Mucosa of gallbladder (tissue), 1 donor: Measurements from ENCODE around the gene ADGRG4. TPM values are rescaled to one million over a fixed set of nuclear protein-coding genes. Genes with fewer than 3 reads are reported as not detected.
"Not testable (repeated sequence)": the region's sequence is repeated elsewhere in the genome, so short reads cannot be mapped to it uniquely, and the experiment has no call there.

Experiments
- DNase-seq: peaks from one replicate; pipeline ENCODE4 v3.0.0-alpha.2; 2020; ENCODE audit warnings: low spot score
- total RNA-seq: library from RNA; stranded (reverse); gene quantifications from one replicate; pipeline ENCODE4 v1.2.1, GENCODE V29; 2021
- donor health status: DM: no; HTN: no; CAD: no.

Gene ADGRG4, protein sequence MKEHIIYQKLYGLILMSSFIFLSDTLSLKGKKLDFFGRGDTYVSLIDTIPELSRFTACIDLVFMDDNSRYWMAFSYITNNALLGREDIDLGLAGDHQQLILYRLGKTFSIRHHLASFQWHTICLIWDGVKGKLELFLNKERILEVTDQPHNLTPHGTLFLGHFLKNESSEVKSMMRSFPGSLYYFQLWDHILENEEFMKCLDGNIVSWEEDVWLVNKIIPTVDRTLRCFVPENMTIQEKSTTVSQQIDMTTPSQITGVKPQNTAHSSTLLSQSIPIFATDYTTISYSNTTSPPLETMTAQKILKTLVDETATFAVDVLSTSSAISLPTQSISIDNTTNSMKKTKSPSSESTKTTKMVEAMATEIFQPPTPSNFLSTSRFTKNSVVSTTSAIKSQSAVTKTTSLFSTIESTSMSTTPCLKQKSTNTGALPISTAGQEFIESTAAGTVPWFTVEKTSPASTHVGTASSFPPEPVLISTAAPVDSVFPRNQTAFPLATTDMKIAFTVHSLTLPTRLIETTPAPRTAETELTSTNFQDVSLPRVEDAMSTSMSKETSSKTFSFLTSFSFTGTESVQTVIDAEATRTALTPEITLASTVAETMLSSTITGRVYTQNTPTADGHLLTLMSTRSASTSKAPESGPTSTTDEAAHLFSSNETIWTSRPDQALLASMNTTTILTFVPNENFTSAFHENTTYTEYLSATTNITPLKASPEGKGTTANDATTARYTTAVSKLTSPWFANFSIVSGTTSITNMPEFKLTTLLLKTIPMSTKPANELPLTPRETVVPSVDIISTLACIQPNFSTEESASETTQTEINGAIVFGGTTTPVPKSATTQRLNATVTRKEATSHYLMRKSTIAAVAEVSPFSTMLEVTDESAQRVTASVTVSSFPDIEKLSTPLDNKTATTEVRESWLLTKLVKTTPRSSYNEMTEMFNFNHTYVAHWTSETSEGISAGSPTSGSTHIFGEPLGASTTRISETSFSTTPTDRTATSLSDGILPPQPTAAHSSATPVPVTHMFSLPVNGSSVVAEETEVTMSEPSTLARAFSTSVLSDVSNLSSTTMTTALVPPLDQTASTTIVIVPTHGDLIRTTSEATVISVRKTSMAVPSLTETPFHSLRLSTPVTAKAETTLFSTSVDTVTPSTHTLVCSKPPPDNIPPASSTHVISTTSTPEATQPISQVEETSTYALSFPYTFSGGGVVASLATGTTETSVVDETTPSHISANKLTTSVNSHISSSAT (N-terminal part only)
- total RNA-seq = not detected

DNA sequence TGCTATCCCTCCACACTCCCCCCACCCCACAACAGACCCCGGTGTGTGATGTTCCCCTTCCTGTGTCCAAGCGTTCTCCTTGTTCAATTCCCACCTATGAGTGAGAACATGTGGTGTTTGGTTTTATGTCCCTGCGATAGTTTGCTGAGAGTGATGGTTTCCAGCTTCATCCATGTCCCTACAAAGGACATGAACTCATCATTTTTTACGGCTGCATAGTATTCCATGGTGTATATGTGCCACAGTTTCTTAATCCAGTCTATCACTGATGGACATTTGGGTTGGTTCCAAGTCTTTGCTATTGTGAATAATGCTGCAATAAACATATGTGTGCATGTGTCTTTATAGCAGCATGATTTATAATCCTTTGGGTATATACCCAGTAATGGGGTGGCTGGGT is at the start of gene ADGRG4:
ADGRG4 (plus strand) TSS at position 243 of the 400 bp plus-strand sequence. CDS start 7,815 bp downstream, outside the sequence.
- DNase-seq = not testable (repeated sequence)

DNA sequence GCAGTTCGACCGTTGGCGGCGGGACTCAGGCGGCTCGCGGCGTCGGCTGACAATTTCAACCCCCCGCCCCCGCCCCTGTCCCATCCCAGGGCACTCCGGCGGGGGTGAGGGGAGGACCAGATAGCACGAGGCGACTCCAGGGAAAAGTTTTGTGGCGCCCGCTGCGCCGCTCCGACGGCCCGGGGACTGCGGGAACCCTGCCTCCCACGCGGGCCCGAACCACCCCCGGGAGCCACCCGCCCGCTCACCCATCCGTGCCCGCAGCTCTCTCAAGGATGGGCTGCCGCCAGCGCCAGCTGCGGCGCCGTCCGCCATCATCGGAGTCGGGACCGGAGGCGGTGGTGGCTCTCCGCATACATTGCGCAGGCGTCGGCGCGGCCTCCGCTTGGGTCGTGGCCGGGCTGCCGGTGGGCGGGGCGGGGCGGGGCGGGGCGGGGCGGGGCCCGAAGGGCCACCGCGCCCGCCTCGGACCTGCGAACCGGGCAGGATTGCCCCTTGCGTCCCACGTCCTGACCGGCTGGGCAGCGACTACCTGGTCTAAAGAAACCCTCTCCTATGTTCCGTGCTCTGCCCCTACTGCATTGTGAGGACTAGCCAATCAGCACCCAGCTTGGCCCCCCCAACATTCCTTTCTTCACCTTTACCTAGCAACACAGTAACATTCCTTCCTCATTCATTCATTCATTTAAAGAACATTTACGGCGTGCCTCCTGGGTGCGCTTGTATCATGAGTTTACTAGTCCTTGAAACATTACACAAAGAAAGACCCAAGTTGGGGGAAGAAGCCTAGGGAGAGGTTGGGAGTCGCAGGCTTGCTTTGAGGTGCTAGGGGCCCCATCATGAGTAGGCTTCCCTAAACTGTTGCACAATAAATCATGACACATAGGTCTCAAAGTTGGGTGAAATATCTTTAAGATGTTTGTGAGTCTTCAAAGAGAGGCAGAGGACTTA is 49.4 kb upstream of the ADGRG4 start, which contains the start of gene MAP7D3:
MAP7D3 (minus strand) TSS at position 360 of the 951 bp plus-strand sequence; CDS start at position 318, 42 bp downstream.
- DNase-seq = peak; percentile 34

DNA sequence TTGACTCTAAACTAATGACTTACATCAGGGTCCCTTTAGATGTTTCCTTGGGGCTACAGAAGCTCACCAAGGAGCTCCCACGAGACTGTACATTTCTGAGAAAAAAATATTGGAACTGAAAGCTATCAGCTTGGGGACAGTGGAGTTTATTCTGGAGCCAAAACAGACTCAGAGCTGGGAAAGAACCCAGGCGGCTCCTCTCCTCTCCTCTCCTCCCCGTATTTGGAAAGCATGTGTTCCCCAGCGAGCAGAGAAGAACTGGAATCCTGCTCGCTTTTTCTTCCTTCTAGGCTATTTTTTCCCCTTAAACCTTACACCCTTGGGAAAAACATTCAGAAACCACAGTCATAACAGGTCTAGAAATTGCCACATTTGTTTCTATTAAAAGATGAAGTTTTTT is 45.2 kb upstream of the ADGRG4 start:
- no peak for DNase-seq

DNA sequence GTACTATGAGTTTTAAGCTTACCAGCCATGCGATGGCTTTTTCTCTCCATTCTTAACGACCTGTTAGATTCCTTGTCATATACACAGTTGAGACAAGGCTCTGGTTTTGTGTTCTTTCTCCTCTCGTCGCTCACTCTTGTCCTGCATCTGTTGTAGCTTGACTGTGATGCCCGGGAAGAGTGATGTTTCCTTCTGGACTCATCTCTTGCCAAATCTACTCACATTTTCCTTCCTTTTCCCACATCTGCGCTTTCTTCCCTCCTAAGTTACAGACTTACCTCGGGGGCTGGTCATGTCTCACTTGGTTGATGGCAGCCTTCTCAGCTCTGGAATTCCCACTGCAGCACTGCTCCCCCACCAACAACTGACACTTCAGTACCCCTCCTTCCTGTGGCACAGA is 44.7 kb upstream of the ADGRG4 start:
- no peak for DNase-seq

DNA sequence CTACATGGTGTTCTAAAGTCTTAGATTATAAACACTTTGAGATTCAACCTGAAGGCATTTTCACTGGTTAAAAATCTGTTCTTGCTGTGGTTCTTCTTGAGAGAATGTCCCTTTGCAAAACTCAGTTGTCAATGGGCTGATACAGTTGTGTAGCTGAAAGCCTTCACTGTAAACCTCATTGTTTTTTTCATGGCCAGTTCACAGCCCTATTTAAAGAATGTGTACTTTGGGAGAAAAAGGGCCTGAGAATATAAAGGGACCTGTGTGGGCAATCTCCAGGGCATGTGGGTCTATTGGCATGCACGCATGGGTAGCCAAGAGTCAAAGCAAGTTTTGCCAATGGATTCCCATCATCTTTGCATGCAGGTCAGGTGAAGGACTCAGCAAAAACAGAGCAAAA is 41.8 kb upstream of the ADGRG4 start:
- no peak for DNase-seq

DNA sequence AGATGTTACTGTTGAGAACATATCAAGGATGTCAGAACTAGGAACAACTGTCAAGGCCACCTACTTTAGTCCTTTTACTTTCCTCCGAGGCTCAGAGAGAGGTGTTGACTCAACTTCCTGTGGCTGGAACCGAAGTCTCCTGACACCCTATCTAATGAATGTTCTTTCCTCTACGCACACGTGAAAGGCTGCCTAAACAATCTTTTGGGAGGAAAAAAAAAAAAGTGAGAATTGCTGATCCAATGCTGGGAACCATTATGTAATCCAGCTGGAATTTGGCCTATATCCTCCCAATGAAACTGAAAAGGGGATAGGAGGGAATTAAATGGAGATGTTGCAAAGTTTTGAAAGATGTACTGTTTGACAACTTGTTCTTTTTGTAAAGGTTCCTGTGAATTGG is 41.2 kb upstream of the ADGRG4 start:
- no peak for DNase-seq

DNA sequence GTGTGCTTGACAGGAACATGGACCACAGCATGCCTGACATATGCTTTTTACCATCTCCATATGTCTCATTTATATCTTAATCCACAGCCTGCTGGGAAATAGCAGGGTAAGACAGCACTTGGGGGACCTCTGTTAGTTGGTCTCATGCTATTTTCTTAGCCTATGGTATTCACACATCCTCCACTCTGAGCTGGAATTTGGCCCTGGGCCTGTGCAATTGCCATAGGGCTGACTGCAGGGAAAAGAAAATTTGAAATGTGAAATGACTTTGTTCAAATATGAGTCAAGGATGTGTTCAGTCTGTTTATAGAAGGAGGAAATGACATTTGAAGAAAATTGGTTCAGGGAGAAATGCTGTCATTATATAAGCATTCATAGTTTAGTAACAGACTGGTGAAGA is 40.0 kb upstream of the ADGRG4 start:
- DNase-seq = no peak

DNA sequence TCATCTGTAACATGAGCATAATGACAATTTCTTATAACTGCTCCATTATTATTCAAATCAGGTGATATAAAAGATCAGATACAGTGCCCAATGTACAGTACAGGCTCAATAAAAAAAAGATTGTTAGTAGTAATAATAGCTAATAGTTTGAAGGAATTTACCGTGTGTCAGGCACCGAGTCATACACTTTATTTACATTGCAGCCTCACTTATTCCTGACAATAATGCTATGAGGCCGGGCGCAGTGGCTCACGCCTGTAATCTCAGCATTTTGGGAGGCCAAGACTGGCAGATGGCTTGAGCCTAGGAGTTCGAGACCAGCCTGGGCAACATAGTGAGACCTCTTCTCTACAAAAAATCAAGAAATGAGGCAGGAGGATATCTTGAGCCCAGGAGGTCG is 39.4 kb upstream of the ADGRG4 start:
- no peak for DNase-seq

DNA sequence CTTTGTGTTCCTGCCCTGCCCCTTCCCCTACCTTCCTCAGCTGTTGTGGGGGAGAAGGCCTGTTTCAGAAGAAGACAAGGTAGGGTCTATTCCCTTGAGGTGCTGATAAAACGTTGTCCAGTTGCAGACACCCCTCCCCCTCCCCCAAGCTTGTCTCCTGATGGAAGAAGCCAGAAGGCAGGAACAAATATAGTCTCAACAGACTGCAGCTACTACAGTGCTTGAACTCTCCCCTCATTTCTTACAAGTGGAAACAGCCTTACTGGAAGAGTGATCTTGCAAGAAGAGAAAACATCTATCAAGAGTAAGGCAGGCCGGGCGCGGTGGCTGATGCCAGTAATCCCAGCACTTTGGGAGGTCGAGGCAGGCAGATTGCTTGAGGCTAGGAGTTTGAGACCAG is 38.5 kb upstream of the ADGRG4 start:
- no peak for DNase-seq

DNA sequence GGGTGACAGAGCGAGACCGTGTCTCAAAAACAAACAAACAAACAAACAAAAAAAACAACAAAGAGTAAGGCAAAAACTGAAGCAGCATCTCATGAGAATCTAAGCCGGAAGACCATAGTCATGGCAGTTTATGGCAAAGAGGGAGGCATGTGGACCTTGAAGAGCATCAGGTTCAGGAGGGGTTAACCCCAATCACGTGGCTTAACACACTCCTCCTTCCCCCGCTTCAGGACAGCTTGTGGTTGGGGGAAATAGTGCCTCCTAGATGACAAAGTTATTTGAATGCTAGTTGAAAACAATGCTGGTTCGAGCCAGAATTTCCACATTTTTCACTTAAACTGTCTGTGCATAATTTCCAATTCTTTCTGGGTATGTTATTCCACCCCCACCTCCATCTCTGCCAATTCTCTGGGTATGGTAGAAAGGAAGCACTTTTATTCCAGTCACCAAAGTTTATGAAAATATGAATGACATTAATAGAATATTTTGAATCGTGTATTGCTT is 37.9 kb upstream of the ADGRG4 start:
- DNase-seq = no peak

DNA sequence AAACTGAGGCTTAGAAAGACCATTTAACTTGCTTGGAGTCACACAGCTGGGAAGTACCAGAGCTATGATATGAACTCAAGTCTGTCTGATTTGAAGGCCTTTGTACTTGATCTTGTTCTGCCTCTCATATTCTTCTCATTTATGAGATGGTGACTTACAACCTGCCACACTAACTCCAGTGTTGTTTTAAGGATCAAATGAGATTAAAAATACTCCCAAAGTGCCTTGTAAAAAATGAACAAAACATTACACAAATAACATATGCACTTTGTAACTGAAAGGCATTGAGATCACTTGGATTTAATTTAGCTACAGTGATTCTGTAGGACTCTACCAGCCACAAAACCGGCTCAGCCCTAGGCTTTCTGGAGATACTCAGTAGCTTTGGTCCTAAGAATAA is 33.9 kb upstream of the ADGRG4 start:
- DNase-seq = no peak

DNA sequence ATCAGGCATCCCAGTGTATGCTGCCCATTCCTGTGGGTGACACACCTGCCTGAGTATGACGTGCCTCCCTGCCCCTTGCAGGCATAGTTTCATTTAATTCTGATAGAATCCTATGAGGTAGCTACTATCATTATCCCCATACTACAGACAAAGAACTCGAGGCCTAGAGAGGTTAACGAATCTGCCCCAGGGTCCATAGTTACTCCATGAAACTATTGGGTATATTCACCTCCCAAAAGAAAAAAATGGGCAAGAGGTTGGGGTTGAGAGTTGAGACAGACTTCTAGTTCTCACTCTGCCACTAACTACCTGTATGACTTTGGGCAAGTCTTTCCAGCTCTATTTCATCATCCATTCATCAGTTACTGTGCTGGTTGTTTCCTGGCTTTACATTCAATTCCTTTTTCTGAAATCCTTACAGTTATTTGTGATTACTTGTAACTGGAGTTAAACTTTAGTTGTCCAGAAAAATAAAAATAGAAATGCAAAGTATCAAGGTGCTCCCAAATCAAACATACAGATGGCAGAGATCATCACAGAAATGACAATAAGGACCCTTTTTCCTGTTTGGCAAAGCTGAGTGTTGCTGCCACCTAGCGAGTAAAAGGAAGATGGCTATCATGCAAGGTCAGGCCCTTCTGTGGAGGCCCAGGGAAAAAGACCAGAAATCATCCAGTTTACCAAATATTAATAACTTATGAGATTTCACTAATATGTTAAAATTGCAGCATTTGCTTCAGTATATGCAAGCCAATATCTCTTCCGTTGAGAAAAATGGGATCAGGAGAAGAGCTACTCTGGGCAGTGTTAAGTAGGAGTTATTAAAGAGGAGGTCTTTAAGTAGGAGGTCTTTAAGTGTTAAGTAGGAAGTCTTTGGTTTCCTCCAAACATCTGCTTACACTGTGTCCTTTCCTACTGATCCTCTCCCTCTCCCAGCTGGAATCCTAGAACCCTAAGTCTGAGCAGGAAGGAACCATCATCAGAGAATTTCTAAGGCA is 32.4 kb upstream of the ADGRG4 start:
- DNase-seq = peak; percentile 44

DNA sequence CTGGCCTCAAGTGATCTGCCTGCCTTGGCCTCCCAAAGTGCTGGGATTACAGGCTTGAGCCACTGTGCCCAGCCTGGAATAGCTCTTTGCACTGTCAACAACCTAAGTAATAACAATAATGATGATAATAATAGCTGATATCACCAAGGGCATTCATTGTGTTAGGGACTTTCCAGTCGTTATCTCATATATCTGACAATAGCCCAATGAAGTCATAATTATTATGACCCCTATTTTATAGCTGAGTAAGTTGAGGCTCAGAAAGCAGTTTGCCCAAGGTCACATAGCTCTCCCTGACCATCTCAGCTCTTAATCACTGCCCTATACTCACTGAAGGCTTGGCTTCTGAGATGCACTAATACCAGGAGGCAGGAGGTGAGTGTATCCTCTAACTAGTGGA is 30.8 kb upstream of the ADGRG4 start:
- no peak for DNase-seq

DNA sequence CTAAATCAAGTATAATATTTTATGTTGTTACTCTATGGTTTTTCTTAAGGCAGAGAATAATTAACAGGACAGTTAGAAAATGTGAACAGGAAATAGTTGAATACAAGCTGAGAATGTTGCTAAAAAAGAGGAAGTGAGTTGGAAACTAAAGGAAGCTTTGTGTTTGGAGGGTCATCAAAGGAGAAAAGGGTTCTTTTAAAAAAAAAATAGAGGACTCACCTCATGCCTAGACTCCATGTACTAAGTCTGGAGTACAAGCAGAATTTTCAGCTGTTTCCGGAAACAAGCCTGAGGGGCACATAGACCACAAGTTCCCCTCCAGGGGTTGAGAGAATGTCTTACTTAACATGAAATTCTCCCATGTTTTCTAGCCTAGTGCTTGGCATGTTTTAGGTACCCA is 29.5 kb upstream of the ADGRG4 start:
- DNase-seq = no peak

DNA sequence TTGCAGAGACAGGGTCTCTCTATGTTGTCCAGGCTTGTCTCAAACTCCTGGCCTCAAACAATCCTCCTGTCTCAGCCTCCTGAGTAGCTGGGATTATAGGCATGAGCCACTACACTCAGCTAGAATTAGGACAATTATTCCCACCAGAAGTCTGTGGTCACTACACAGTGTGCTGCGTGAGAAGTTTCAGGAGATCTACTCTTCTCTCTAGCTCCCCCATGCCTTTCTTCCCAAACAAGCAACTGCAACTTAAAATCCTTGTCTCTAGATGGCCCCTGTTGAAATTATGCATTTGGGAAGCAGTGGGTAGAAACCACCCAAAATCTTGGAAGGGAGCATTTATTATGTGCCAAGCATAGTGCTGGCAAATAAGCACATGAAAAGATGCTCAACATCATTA is 28.4 kb upstream of the ADGRG4 start:
- no peak for DNase-seq

DNA sequence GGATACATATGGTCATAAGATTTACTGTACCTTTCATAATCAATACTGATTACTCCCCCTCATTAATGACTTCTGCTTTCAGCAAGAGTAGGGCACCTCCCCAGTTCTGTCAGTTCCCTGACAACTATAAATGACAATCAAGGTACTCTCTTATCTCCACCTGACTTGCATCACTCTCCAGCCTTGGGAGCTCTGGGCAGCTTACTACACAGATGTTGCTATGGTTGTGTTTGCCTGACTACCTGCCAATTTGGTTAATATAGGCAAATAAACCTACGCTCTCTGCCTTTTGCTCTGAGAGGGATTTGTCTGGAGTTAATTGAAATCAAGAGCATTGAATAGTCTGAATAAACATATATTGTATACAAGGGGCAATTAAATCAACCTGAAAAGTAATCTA is 26.8 kb upstream of the ADGRG4 start:
- DNase-seq = no peak

DNA sequence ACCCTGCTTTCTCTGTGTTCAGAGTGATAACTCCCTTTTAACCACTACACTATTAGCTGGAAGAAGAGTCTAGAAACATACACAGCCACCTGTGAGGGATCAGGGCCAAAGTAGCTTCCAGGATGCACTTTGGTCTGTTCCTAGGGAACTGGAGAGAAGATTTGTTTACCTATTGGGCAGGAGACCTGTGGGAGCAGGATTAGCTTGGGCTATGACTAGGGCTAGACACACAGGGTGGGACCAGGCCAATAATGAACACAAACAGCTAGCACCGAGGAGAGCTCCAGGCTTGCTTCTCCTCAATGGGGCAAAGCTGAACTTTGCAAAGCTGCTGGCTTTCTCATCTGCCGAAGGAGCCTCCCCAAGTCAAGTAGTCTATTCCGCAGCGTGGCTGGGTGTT is 25.2 kb upstream of the ADGRG4 start:
- DNase-seq = peak; percentile 10

DNA sequence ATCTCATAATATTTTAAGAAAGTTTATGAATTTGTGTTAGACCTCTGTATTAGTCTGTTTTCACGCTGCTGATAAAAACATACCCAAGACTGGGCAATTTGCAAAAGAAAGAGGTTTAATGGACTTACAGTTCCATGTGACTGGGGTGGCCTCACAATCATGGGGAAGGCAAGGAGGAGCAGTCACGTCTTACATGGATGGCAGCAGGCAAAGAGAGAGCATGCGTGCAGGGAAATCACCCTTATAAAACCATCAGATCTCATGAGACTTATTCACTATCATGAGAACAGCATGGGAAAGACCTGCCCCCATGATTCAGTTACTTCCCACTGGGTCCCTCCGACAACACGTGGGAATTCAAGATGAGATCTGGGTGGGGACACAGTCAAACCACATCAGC is 14.4 kb upstream of the ADGRG4 start:
- not testable (repeated sequence) for DNase-seq

DNA sequence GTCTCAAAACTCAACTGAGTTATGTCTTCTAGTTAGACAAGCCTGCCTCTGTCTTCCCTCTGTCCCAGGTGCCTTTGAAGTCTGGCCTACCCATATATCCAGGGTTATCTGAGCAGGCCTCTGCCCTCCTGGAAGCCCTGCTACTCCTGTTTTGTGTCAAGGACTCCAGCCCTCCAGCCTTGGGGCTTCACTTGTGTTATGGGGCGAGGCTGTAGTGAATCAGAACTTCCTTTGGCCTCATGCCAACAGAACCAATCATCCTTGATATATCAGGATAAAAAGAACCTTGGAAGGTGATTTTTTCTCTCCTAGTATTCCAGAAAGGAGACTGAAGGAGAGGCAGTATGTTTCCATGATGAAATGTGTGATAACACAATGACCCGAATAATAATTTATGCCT is 8.9 kb upstream of the ADGRG4 start:
- DNase-seq = no peak
